Measurements from ENCODE around the gene PLD5.

PLD5 gene

GRCh38 chr1:242197907-242198820 is 326.3 kb downstream of the PLD5 start:
- TF ChIP-seq EZH2phosphoT487 (IDR thresholded peaks at IDR 0.05; ENCODE audit: borderline replicate concordance, low read length) (no peak), CTCF (IDR thresholded peaks at IDR 0.05; ENCODE audit: low read depth, low read length, poor library complexity, severe bottlenecking) (no peak)
- Histone ChIP-seq H3F3A (ENCODE audit: control insufficient read depth, insufficient read depth) (no peaks in the 10 kb centered on the region), H3K36me3 (ENCODE audit: control insufficient read depth, low read length) (no peaks in the 10 kb centered on the region), H3K4me3 (ENCODE audit: low read length) (no peak overlapping the region), H3K4me1 (ENCODE audit: control insufficient read depth, low read length) (no peaks in the 10 kb centered on the region), H3K9me3 (ENCODE audit: control insufficient read depth, insufficient read depth, low read length) (no peaks in the 10 kb centered on the region), H3K4me2 (ENCODE audit: low read length) (no peak overlapping the region), H4K20me1 (ENCODE audit: control insufficient read depth, insufficient read depth, low read depth, low read length) (no peaks in the 10 kb centered on the region), H3K27ac (ENCODE audit: low read depth, low read length) (no peak overlapping the region), H3K9me2 (replicated peaks; ENCODE audit: control insufficient read depth, low read length) (no peaks in the 10 kb centered on the region), H3K79me2 (ENCODE audit: control insufficient read depth, low read length) (no peaks in the 10 kb centered on the region), H3K27me3 (ENCODE audit: control insufficient read depth, low read length) (no peaks in the 10 kb centered on the region)

GRCh38 chr1:242196914-242197313 is 327.6 kb downstream of the PLD5 start:
- TF ChIP-seq EZH2phosphoT487 (IDR thresholded peaks at IDR 0.05; ENCODE audit: borderline replicate concordance, low read length), result no peak
- no peak for TF ChIP-seq CTCF (IDR thresholded peaks at IDR 0.05; ENCODE audit: low read depth, low read length, poor library complexity, severe bottlenecking)
- H4K20me1 ChIP-seq (ENCODE audit: control insufficient read depth, insufficient read depth, low read depth, low read length), result no peaks in the 10 kb centered on the region

GRCh38 chr1:242196101-242196500 is 328.4 kb downstream of the PLD5 start:
- no peaks in the 10 kb centered on the region for H3K9me2 ChIP-seq (replicated peaks; ENCODE audit: control insufficient read depth, low read length)
- no peak overlapping the region for H3K4me2 ChIP-seq (ENCODE audit: low read length)
- H3K27ac ChIP-seq (ENCODE audit: low read depth, low read length), result no peak overlapping the region
- H3K79me2 ChIP-seq (ENCODE audit: control insufficient read depth, low read length), result no peaks in the 10 kb centered on the region
- H3K27me3 ChIP-seq (ENCODE audit: control insufficient read depth, low read length), result no peaks in the 10 kb centered on the region
- H3K36me3 ChIP-seq (ENCODE audit: control insufficient read depth, low read length), result no peaks in the 10 kb centered on the region
- H3K4me1 ChIP-seq (ENCODE audit: control insufficient read depth, low read length), result no peaks in the 10 kb centered on the region
- no peak for TF ChIP-seq EZH2phosphoT487 (IDR thresholded peaks at IDR 0.05; ENCODE audit: borderline replicate concordance, low read length)
- H4K20me1 ChIP-seq (ENCODE audit: control insufficient read depth, insufficient read depth, low read depth, low read length), result no peaks in the 10 kb centered on the region
- H3K9me3 ChIP-seq (ENCODE audit: control insufficient read depth, insufficient read depth, low read length), result no peaks in the 10 kb centered on the region
- H3K4me3 ChIP-seq (ENCODE audit: low read length), result no peak overlapping the region
- H3F3A ChIP-seq (ENCODE audit: control insufficient read depth, insufficient read depth), result no peaks in the 10 kb centered on the region

More at GRCh38 chr1:242196914-242197313, 327.6 kb downstream of the PLD5 start:
- no peak overlapping the region for H3K4me2 ChIP-seq (ENCODE audit: low read length)
- H3K79me2 ChIP-seq (ENCODE audit: control insufficient read depth, low read length), result no peaks in the 10 kb centered on the region
- H3F3A ChIP-seq (ENCODE audit: control insufficient read depth, insufficient read depth), result no peaks in the 10 kb centered on the region
- H3K4me1 ChIP-seq (ENCODE audit: control insufficient read depth, low read length), result no peaks in the 10 kb centered on the region
- no peaks in the 10 kb centered on the region for H3K9me2 ChIP-seq (replicated peaks; ENCODE audit: control insufficient read depth, low read length)
- H3K27me3 ChIP-seq (ENCODE audit: control insufficient read depth, low read length), result no peaks in the 10 kb centered on the region
- H3K36me3 ChIP-seq (ENCODE audit: control insufficient read depth, low read length), result no peaks in the 10 kb centered on the region
- H3K4me3 ChIP-seq (ENCODE audit: low read length), result no peak overlapping the region
- no peak overlapping the region for H3K27ac ChIP-seq (ENCODE audit: low read depth, low read length)
- no peaks in the 10 kb centered on the region for H3K9me3 ChIP-seq (ENCODE audit: control insufficient read depth, insufficient read depth, low read length)

- H3K27ac ChIP-seq (ENCODE audit: low read depth, low read length), result no peak overlapping the region
- no peaks in the 10 kb centered on the region for H3K9me3 ChIP-seq (ENCODE audit: control insufficient read depth, insufficient read depth, low read length)
- no peaks in the 10 kb centered on the region for H3F3A ChIP-seq (ENCODE audit: control insufficient read depth, insufficient read depth)
- no peaks in the 10 kb centered on the region for H3K79me2 ChIP-seq (ENCODE audit: control insufficient read depth, low read length)
- H3K36me3 ChIP-seq (ENCODE audit: control insufficient read depth, low read length), result no peaks in the 10 kb centered on the region
- TF ChIP-seq EZH2phosphoT487 (IDR thresholded peaks at IDR 0.05; ENCODE audit: borderline replicate concordance, low read length) (no peak), CTCF (IDR thresholded peaks at IDR 0.05; ENCODE audit: low read depth, low read length, poor library complexity, severe bottlenecking) (no peak)
- H3K4me2 ChIP-seq (ENCODE audit: low read length), result no peak overlapping the region
- H4K20me1 ChIP-seq (ENCODE audit: control insufficient read depth, insufficient read depth, low read depth, low read length), result no peaks in the 10 kb centered on the region
- H3K4me1 ChIP-seq (ENCODE audit: control insufficient read depth, low read length), result no peaks in the 10 kb centered on the region
- no peak overlapping the region for H3K4me3 ChIP-seq (ENCODE audit: low read length)
- no peaks in the 10 kb centered on the region for H3K9me2 ChIP-seq (replicated peaks; ENCODE audit: control insufficient read depth, low read length)
- no peaks in the 10 kb centered on the region for H3K27me3 ChIP-seq (ENCODE audit: control insufficient read depth, low read length)
Observed at GRCh38 chr1:242189591-242189990, 334.9 kb downstream of the PLD5 start.

Data from DOHH2 (cell line).